A204.1 (cell line): ENCODE measurements around the gene CHIT1.

Experiments
- FAIRE-seq: peaks from 2 replicates; lab custom pipeline; 2012; peaks lifted over from hg19 to GRCh38; lab: Jason Lieb, UNC

Gene CHIT1

GRCh38 chr1:203174324-203174985, 55.0 kb downstream of the CHIT1 start:
- no peak for FAIRE-seq

DNA sequence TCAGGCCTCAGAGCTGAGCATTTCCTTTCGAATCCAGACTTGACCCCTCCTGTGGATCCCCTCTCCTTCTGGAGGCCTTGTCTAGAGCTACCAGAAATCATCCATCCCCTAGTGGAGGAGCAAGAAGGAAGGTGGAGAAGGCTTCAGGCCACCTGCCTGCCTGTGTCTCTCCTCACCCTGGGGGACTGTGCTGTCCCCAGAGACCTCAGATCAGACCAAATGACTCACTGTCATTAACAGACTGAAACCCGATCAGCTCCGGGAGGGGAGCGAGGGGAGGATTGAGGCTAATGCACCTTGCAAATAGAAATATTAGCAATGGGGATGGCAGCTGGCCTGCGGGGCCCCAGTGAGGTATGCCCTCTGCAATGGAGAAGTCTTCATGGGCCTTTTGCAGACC, 55.9 kb downstream of the CHIT1 start:
- no peak for FAIRE-seq

- no peak for FAIRE-seq
Measured at GRCh38 chr1:203173011-203173555, 56.4 kb downstream of the CHIT1 start.

DNA sequence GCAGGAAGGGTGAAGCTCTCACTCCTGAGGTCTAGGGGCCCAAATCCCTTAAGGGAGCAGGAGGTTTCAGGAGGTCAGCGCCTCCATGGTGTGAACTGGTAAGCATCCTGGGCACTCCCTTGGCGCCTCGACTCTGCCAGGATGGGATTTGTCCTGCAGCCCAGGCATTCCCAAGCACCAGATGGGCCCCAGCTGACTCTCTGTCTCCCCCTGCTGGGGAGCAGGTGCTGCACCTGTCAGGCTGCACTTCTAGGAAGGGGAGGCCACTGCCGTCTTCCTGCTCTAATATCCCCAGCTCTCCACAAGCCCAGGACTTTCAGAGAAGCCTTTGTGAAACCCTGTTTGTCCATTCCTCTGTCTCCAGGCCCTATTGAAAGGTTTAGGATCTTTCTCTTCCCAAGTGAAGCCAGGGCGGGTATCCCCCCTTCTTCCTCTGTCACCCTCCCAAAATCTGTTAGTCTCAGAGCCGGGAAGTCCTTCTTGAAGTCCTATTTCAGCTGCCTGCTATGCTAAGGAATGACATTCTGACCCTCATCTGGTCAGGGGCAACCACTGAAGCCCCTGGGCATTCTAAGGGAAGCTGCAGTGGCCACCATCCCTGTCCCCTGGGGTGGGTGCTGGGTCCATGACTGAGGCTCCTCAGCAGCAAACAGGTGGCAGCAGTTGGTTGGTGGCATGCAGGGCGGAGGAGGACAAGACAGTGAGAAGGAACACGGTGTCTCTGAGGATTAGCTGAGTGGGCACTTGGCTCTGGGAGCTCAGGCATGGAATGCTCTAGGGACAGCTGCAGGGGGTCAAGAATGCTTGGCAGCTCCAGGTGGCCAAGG, 57.1 kb downstream of the CHIT1 start:
- FAIRE-seq, result no peak

GRCh38 chr1:203171341-203172183, 57.9 kb downstream of the CHIT1 start:
- FAIRE-seq, result no peak

DNA sequence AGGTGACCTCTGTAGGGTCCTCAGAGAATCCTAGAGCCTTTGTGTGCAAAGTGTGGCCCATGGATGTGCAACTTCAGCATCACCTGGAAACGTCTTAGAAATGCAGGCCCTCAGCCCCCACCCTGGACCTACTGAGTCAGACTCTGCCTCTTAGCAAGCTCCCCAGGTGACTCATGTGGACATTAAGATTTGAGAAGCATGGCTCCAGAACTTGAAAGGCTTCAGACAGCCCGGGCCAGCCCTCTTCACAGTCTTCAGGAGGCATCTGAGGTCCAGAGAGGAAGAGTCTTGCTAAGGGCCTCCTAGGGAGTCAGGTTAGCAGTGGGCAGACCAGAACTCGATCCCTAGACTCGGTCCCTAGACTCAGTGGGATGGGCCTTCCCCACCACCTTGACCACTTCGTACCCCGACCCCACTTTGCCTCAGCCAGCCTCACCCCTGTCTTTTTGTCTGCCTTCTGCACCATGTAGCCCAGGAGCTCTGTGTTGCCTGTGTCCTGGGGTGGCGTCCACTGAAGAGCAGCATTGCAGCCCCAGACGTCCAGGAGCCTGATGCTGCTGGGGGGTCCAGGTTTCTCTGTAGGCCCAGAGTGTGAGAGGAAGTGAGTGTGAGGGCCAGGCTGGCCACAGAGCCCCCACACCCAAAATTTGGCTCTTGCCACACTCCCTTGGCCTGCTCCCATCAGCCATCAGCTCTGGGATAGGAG, 58.7 kb downstream of the CHIT1 start:
- no peak for FAIRE-seq

DNA sequence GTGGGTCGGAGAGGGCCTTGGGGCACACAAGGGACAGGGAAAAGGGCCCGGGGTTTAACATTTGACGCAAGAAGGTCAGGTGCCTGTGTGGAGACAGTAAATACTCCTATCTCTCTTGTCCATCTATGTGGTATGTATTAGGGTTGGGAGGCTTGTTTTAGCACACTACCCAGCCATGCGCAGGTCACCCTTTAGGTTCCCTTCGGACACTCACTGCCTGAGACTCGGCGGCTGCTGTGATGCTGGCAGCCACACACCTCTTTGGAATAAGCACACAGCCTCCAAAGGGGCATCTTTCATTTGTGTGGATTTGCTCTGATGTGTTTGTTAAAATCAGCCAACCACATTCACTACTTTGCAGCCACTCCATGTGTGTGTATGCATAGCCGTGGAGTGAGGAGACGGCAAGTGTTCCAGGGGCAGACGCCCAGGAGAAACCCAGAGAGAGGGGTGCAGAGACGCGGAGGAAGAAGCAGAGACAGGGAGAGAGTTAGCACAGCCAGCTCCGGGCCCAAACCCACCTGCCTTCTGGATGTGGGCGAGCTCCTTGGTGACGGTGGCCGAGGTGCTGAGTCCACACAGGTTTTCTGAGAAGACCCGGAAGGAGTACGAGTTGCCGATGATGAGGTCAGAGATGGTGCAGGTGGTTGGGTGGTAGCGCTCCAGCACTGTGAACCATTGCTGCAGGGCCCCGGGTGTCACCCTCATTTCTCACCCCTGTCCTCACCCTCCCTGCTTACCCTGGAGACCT, 59.5 kb downstream of the CHIT1 start:
- FAIRE-seq, result no peak

DNA sequence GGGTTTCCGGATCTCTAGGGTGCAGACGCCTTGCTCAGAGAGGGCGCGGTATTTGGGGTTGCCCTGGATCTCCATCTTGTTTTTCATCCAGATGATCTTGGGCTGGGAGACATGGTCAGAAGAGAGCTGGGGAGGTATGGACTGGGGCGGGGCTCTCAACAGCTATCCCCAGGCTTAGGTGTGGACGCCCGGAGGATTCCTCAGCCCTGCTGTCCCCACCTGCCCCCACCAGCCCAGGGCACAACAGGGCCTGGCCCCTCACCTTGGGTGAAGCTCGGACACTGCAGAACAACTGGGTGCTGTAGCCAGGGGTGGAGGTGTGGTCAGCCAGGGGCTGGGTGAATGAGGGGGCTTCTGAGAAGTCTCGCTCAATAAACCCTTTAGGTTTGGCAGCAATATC, 60.5 kb downstream of the CHIT1 start:
- FAIRE-seq, result no peak

GRCh38 chr1:203168256-203168786, 61.2 kb downstream of the CHIT1 start:
- FAIRE-seq, result no peak

DNA sequence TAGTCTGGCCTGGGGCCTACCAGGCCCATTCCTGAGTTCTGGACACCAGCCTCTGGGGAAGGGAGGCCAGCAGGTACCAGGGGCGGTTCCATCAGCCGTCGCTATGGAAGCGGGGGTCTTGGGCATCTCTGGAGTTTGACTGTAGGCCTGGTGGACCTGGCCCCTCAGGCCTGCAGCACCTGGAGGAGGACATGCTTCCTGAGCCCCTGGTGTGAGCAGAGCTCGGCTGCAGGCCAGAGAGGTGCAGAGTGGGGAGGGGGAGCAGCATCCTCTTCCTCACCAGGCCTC, 61.6 kb downstream of the CHIT1 start:
- no peak for FAIRE-seq

DNA sequence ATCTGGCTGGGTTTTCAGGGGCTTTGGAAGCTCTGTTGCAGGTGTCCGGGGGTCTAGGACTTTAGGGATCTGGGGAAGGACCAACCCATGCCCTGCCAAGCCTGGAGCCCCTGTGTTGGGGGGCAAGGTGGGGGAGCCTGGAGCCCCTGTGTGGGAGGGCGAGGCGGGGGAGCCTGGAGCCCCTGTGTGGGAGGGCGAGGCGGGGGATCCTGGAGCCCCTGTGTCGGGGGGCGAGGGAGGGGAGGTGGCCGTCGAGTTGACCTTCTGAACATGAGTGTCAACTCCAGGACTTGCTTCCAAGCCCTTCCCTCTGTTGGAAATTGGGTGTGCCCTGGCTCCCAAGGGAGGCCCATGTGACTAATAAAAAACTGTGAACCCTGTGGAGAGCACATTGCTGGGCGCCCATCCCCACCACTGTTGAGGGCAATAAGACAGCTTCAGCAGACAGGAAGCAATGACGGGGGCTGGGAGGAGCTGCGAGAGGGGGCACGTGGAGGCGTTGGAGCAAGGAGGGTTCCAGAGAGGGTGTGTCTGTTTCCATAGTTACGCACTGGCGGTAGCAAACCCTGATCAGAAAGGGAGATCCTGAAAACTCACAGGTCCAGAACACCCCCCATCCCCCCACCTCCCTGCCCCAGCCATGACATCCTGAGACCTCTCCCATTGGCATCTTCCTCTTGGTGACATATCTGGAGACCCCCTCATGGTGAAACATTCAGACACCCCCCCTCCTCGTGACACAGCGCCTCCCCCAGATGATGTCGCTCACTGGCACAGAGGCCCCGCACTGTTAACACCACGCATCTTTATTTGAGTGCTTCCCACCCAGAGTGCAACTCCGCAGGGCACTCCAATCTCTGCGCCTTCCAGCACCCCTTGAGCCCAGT, 62.2 kb downstream of the CHIT1 start:
- FAIRE-seq, result no peak

DNA sequence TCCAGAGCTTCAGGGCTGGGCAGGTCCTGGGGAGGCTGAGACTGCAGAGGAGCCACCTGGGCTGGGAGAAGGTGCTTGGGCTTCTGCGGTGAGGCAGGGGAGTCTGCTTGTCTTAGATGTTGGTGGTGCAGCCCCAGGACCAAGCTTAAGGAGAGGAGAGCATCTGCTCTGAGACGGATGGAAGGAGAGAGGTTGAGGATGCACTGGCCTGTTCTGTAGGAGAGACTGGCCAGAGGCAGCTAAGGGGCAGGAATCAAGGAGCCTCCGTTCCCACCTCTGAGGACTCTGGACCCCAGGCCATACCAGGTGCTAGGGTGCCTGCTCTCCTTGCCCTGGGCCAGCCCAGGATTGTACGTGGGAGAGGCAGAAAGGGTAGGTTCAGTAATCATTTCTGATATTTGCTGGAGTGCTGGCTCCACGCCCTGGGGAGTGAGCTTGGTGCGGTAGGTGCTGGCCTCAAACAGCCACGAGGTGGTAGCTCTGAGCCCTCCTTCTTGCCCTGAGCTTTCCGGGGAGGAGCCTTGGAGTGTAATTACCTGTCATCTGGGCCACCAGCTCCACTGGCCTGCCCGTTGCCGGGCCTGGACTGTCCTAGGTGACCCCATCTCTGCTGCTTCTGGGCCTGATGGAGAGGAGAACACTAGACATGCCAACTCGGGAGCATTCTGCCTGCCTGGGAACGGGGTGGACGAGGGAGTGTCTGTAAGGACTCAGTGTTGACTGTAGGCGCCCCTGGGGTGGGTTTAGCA, 63.1 kb downstream of the CHIT1 start:
- FAIRE-seq, result no peak
